Limb (tissue), 2 donors: ENCODE results near the gene LBX1.
"Not testable (repeated sequence)": the region's sequence is repeated elsewhere in the genome, so short reads cannot be mapped to it uniquely, and the experiment has no call there.

ENCODE experiments used
- DNase-seq, 2 donors: peaks; one replicate each; pipeline ENCODE4 v3.0.0-alpha.2; 2016; ENCODE audit errors: extremely low spot score in 2 of 2

Gene LBX1

GRCh38 chr10:101208543-101208942, 20.7 kb downstream of the LBX1 start:
- no peak for DNase-seq

DNA sequence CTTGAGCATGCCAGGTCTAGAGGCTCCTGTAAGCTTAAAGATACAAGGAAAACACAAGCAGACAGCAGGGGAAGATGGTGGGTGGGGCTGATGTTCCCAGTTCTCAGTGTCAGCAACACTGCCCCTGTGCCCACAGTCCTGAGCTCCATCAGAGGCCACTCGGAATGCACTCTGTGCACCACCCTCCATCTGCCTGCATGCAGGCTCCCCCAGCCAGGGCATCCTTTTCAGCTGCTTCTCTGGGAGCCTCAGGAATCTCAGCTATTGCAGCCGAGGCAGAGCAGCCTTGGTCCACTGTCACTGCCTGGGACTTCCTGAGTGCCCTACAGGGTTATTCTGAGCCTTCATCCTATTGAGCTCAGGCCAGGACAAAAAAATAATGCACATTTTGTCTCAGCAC, 22.2 kb downstream of the LBX1 start:
- no peak for DNase-seq

- not testable (repeated sequence) for DNase-seq
These were observed 26.6 kb downstream of the LBX1 start for GRCh38 chr10:101202667-101203066.

DNA sequence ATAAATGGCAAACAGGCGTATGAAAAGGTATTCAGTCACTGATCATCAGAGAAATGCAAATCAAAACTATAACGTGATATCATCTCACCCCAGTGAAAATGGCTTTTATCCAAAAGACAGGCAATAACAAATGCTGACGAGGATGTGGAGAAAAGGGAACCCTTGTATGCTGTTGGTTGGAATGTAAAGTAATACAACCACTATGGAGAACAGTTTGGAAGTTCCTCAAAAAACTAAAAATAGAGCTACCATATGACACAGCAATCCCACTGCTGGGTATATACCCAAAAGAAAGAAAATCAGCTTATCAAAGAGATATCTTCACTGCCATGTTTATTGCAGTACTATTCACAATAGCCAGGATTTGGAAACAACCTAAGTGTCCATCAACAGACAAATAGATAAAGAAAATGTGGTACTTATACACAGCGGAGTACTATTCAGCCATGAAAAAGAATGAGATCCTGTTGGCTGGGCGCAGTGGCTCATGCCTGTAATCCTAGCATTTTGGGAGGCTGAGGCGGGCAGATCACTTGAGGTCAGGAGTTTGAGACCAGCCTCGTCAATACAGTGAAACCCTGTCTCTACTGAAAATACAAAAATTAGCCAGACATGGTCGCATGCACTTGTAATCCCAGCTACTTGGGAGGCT, 30.8 kb downstream of the LBX1 start:
- DNase-seq = not testable (repeated sequence)

DNA sequence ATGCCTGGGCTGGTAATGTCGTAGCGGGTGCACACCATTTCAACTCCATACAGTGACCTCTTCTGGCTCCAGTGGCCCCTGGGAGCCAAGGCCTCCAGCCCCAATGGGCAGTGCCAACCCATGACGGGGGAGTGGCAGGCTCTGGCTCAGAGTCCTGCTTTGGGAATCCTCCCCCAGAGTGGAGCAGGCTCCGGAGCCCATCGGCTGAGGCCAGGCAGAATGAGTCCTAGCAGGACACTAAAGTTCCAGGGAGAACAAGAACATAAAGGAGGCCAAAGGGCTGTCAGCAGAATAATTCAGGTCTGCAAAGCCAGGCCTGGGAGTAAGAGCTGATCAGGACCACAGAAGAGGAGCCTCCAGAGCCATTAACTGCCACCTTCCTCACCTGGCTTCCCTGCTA, 33.3 kb downstream of the LBX1 start:
- DNase-seq = no peak

DNA sequence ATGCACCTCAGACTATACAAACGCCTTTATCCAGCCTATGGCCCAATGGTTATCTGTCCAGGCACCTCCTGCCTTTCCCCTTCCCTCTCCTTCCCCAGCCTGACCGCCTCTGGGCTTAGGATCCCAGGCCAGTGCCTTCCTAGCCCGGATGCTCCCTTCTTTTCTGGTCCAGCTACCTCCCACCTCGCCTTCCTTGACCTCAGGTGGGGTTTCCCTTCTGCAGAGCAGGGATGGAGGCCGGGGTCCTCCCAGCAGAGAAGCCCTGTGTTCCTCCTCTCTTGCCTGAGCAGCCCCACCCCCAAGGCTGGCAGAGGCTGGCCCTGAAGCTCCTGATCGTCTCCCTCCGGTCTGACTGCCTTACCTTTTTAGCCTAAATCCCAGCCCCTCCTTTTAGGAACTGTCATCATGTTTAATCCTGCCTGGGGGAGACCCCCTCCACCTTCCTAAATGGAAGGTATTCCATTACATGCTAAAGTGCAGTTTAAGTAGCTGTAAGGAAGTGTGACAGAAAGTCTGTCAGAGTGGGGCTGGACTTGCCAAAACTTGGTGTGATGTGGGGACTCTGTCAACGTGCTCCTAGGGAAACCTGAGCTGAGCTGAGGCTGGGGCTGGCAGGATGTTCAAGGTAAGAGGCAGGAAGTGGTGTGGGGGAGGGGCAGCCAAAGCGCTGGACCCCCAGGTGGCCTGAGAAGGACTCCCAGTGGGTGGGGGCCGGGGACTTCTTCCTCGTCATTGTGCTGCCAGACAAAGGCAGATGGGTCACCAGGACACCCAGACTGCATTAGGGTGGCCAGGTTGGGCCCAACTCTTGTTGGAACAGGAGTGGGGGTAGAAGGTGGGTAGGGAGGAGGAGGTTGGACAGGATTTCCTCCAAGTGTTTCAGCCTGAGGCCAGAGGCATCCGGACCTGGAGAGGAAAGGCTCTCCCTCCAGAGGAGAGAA, 39.5 kb downstream of the LBX1 start:
- DNase-seq = no peak

GRCh38 chr10:101188942-101189341, 40.3 kb downstream of the LBX1 start:
- DNase-seq = no peak

- no peak for DNase-seq
These were observed 45.6 kb downstream of the LBX1 start for GRCh38 chr10:101183458-101184183.

DNA sequence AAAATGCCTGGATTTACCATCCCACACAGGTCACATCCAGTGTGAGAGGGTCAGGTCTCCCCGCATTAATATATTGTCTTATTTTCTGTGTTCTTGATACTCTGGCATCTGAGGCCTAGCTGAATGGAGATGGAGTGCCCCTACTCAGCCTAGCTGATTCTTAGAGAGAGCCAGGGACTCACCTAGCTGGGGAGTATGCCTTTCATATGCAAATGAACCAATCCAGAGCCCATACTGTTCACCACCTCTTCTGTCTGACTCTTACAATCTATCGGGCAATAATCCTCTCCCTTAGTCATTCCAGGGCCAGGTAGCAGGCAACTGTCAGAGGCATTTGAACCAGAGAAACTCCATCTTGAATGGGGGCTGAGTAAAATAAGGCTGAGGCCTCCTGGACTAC, 46.3 kb downstream of the LBX1 start:
- no peak for DNase-seq
